ENCODE measurements around the gene TMEM59L. TPM values are rescaled to one million over a fixed set of nuclear protein-coding genes. Genes with fewer than 3 reads are reported as not detected.

Gene TMEM59L
- total RNA-seq (0.33 and 0.51 TPM in 2 replicates), polyA plus RNA-seq (0.14 and 0.23 TPM in 2 replicates), polyA minus RNA-seq (ENCODE audit: low replicate concordance) (not detected in 2 replicates)
- polyA plus RNA-seq (2012): 0.66 and 0.86 TPM in 2 replicates

GRCh38 chr19:18612772-18613588 lies at the start of gene TMEM59L:
Gene TMEM59L (plus strand): TSS chr19:18612870. CDS start chr19:18612959, 89 bp downstream.
- Histone ChIP-seq H3K79me2 (ENCODE audit: control insufficient read depth, insufficient read depth, low read length) (no peaks in the 10 kb centered on the region), H3K9me3 (ENCODE audit: control insufficient read depth, insufficient read depth, low read depth, low read length) (no peaks in the 10 kb centered on the region), H3K27ac (ENCODE audit: insufficient read depth, low read length) (no peak within 1 kb of the TSS), H3K4me3 (replicated peaks in 1 of 4; ENCODE audit: control extremely low read depth in 1 of 4, insufficient read depth in 1 of 4, low read depth in 3 of 4, low read length in 4 of 4) (peak within 1 kb of the TSS in 3 of 4 experiments; percentile 15 to 48 (median 17)), H4K20me1 (ENCODE audit: control insufficient read depth, extremely low read depth, insufficient read depth, low read length) (no peaks in the 10 kb centered on the region), H3K4me1 (ENCODE audit: control insufficient read depth, extremely low read depth, insufficient read depth, low read length) (no peaks in the 10 kb centered on the region), H3K27me3 (ENCODE audit: control insufficient read depth, insufficient read depth, low read length) (peaks cover 64% of the 10 kb centered on the region), H3K36me3 (ENCODE audit: control insufficient read depth, insufficient read depth, low read length) (no peaks in the 10 kb centered on the region), H3K4me2 (ENCODE audit: extremely low read depth, insufficient read depth, low read length) (peak within 1 kb of the TSS; percentile 62), H2AFZ (ENCODE audit: low read length) (no peak within 1 kb of the TSS), H3K9ac (ENCODE audit: insufficient read depth, low read length) (no peak within 1 kb of the TSS)
- no peak for TF ChIP-seq CTCF (conservative IDR thresholded peaks at IDR 0.05 in 1 of 2, IDR thresholded peaks at IDR 0.05 in 1 of 2; ENCODE audit: low read depth in 1 of 2, low read length in 2 of 2)
- peak; percentile 32 for TF ChIP-seq EZH2 (IDR thresholded peaks at IDR 0.05; ENCODE audit: low read length, missing control alignments)
- DNase-seq (ENCODE audit: low read depth in 2 of 2): no peak

GRCh38 chr19:18566953-18567352 lies 45.7 kb upstream of the TMEM59L start:
- no peak overlapping the region for H3K4me2 ChIP-seq (ENCODE audit: extremely low read depth, insufficient read depth, low read length)
- H3K4me3 ChIP-seq (replicated peaks in 1 of 4; ENCODE audit: control extremely low read depth in 1 of 4, insufficient read depth in 1 of 4, low read depth in 3 of 4, low read length in 4 of 4): no peak overlapping the region
- no peaks in the 10 kb centered on the region for H4K20me1 ChIP-seq (ENCODE audit: control insufficient read depth, extremely low read depth, insufficient read depth, low read length)
- no peak for TF ChIP-seq CTCF (conservative IDR thresholded peaks at IDR 0.05 in 1 of 2, IDR thresholded peaks at IDR 0.05 in 1 of 2; ENCODE audit: low read depth in 1 of 2, low read length in 2 of 2)
- no peak for TF ChIP-seq EZH2 (IDR thresholded peaks at IDR 0.05; ENCODE audit: low read length, missing control alignments)
- DNase-seq (ENCODE audit: low read depth in 2 of 2): no peak
- H3K36me3 ChIP-seq (ENCODE audit: control insufficient read depth, insufficient read depth, low read length): peaks cover 25% of the 10 kb centered on the region
- H2AFZ ChIP-seq (ENCODE audit: low read length): no peak overlapping the region
- H3K9ac ChIP-seq (ENCODE audit: insufficient read depth, low read length): no peak overlapping the region
- no peaks in the 10 kb centered on the region for H3K27me3 ChIP-seq (ENCODE audit: control insufficient read depth, insufficient read depth, low read length)
- H3K79me2 ChIP-seq (ENCODE audit: control insufficient read depth, insufficient read depth, low read length): peaks cover 3% of the 10 kb centered on the region
- H3K27ac ChIP-seq (ENCODE audit: insufficient read depth, low read length): no peak overlapping the region
- H3K4me1 ChIP-seq (ENCODE audit: control insufficient read depth, extremely low read depth, insufficient read depth, low read length): no peaks in the 10 kb centered on the region
- H3K9me3 ChIP-seq (ENCODE audit: control insufficient read depth, insufficient read depth, low read depth, low read length): no peaks in the 10 kb centered on the region

GRCh38 chr19:18568367-18568766 lies 44.3 kb upstream of the TMEM59L start:
- no peaks in the 10 kb centered on the region for H3K9me3 ChIP-seq (ENCODE audit: control insufficient read depth, insufficient read depth, low read depth, low read length)
- H3K27ac ChIP-seq (ENCODE audit: insufficient read depth, low read length): no peak overlapping the region
- peaks cover 17% of the 10 kb centered on the region for H3K79me2 ChIP-seq (ENCODE audit: control insufficient read depth, insufficient read depth, low read length)
- TF ChIP-seq EZH2 (IDR thresholded peaks at IDR 0.05; ENCODE audit: low read length, missing control alignments) (no peak), CTCF (conservative IDR thresholded peaks at IDR 0.05 in 1 of 2, IDR thresholded peaks at IDR 0.05 in 1 of 2; ENCODE audit: low read depth in 1 of 2, low read length in 2 of 2) (no peak)
- no peak overlapping the region for H3K9ac ChIP-seq (ENCODE audit: insufficient read depth, low read length)
- H4K20me1 ChIP-seq (ENCODE audit: control insufficient read depth, extremely low read depth, insufficient read depth, low read length): peaks cover 5% of the 10 kb centered on the region
- H3K4me2 ChIP-seq (ENCODE audit: extremely low read depth, insufficient read depth, low read length): no peak overlapping the region
- H3K4me3 ChIP-seq (replicated peaks in 1 of 4; ENCODE audit: control extremely low read depth in 1 of 4, insufficient read depth in 1 of 4, low read depth in 3 of 4, low read length in 4 of 4): no peak overlapping the region
- H2AFZ ChIP-seq (ENCODE audit: low read length): no peak overlapping the region
- H3K4me1 ChIP-seq (ENCODE audit: control insufficient read depth, extremely low read depth, insufficient read depth, low read length): peaks cover 8% of the 10 kb centered on the region
- H3K36me3 ChIP-seq (ENCODE audit: control insufficient read depth, insufficient read depth, low read length): peaks cover 24% of the 10 kb centered on the region
- no peak for DNase-seq (ENCODE audit: low read depth in 2 of 2)
- no peaks in the 10 kb centered on the region for H3K27me3 ChIP-seq (ENCODE audit: control insufficient read depth, insufficient read depth, low read length)

Measured in fibroblast of lung (primary cell).